GM19351 (cell line): ENCODE data around the gene TDRD7.
A peak's percentile ranks its signal among the peaks of the same experiment; 100 is the strongest.

ENCODE experiments used
- ATAC-seq: cut with Tn5 transposase; IDR thresholded peaks from one replicate; pipeline ENCODE4 v1.9.1; 2021; ENCODE audit warnings: mild to moderate bottlenecking, moderate library complexity; ENCODE audit not compliant: unreplicated experiment

Gene TDRD7

GRCh38 chr9:97386733-97387503 lies 25.0 kb upstream of the TDRD7 start:
- peak; percentile 45 for ATAC-seq

- no peak for ATAC-seq
These were observed 24.4 kb upstream of the TDRD7 start for GRCh38 chr9:97387504-97387886.

- no peak for ATAC-seq
These were observed 23.8 kb upstream of the TDRD7 start for GRCh38 chr9:97387936-97388684.

- peak; percentile 75 for ATAC-seq
These were observed 23.1 kb upstream of the TDRD7 start for GRCh38 chr9:97388721-97389238.

- no peak for ATAC-seq
These were observed 22.6 kb upstream of the TDRD7 start for GRCh38 chr9:97389249-97389648.

GRCh38 chr9:97390791-97391406 lies 21.0 kb upstream of the TDRD7 start:
- ATAC-seq: no peak

GRCh38 chr9:97394881-97395280 lies 17.0 kb upstream of the TDRD7 start:
- ATAC-seq: no peak

- ATAC-seq: no peak
These were observed 16.2 kb upstream of the TDRD7 start for GRCh38 chr9:97395745-97396144.

GRCh38 chr9:97396256-97396655 lies 15.6 kb upstream of the TDRD7 start:
- ATAC-seq: no peak

GRCh38 chr9:97397220-97397619 lies 14.7 kb upstream of the TDRD7 start:
- no peak for ATAC-seq

- ATAC-seq: no peak
These were observed 12.7 kb upstream of the TDRD7 start for GRCh38 chr9:97398999-97399758.

- no peak for ATAC-seq
These were observed 8.1 kb upstream of the TDRD7 start for GRCh38 chr9:97403746-97404316.

GRCh38 chr9:97405551-97405950 lies 6.3 kb upstream of the TDRD7 start:
- no peak for ATAC-seq

- no peak for ATAC-seq
These were observed 5.2 kb upstream of the TDRD7 start for GRCh38 chr9:97406620-97407177.

- no peak for ATAC-seq
These were observed 3.3 kb upstream of the TDRD7 start for GRCh38 chr9:97408562-97408961.

GRCh38 chr9:97411440-97411788 lies 482 bp upstream of the TDRD7 start:
- ATAC-seq: no peak

GRCh38 chr9:97412626-97413385 lies 910 bp downstream of the TDRD7 start:
- ATAC-seq: no peak

- ATAC-seq: no peak
These were observed 1.6 kb downstream of the TDRD7 start for GRCh38 chr9:97413462-97413861.

- no peak for ATAC-seq
These were observed 3.2 kb downstream of the TDRD7 start for GRCh38 chr9:97415146-97415545.

- no peak for ATAC-seq
These were observed 7.0 kb downstream of the TDRD7 start for GRCh38 chr9:97418880-97419279.
